Measurements from ENCODE around the gene PNMA6F. TPM values are rescaled to one million over a fixed set of nuclear protein-coding genes. Genes with fewer than 3 reads are reported as not detected.

The PNMA6F gene
- total RNA-seq, 1 experiment from 2014 or later: not detected

- no peaks in the 10 kb centered on the region for H3K9me3 ChIP-seq
- intact Hi-C loops (cut with micrococcal nuclease; ENCODE audit: unreplicated experiment): no loop called here
- H3K27me3 ChIP-seq (replicated peaks; ENCODE audit: control insufficient read depth, insufficient read depth, low read length): no peaks in the 10 kb centered on the region
- H3K4me1 ChIP-seq: no peaks in the 10 kb centered on the region
- H3K27me3 Mint-ChIP-seq (ENCODE audit: insufficient read depth, unreplicated experiment): no peaks in the 10 kb centered on the region
- H3K36me3 ChIP-seq (ENCODE audit: control insufficient read depth, insufficient read depth, low read length): no peaks in the 10 kb centered on the region
- BruUV-seq (replicated peaks): no TSS peak
- TF ChIP-seq CTCF (IDR thresholded peaks at IDR 0.05; ENCODE audit: insufficient read depth in 1 of 2, low read depth in 1 of 2, low read length in 1 of 2, severe bottlenecking in 1 of 2, unreplicated experiment in 1 of 2): no peak
- no peak overlapping the region for H3K4me3 Mint-ChIP-seq (ENCODE audit: unreplicated experiment)
- H3K4me3 ChIP-seq (ENCODE audit: low read depth, low read length): no peak overlapping the region
- no peaks in the 10 kb centered on the region for H3K4me1 Mint-ChIP-seq (ENCODE audit: low read depth, unreplicated experiment)
- no peaks in the 10 kb centered on the region for H3K36me3 Mint-ChIP-seq (ENCODE audit: insufficient read depth, unreplicated experiment)
- DNase-seq: no peak
- peaks cover 15% of the 10 kb centered on the region for H3K9me3 Mint-ChIP-seq (ENCODE audit: unreplicated experiment)
- no peak overlapping the region for H3K27ac Mint-ChIP-seq (ENCODE audit: unreplicated experiment)
- ChIA-PET CTCF (no interaction called here), POLR2A (no interaction called here)
Measured at GRCh38 chrX:153338836-153339235, 17.3 kb upstream of the PNMA6F start.

- intact Hi-C loops (cut with micrococcal nuclease; ENCODE audit: unreplicated experiment): no loop called here
- Mint-ChIP-seq H3K9me3 (ENCODE audit: unreplicated experiment) (peaks cover 12% of the 10 kb centered on the region), H3K36me3 (ENCODE audit: insufficient read depth, unreplicated experiment) (no peaks in the 10 kb centered on the region), H3K27ac (ENCODE audit: unreplicated experiment) (no peak overlapping the region), H3K4me3 (ENCODE audit: unreplicated experiment) (no peak overlapping the region), H3K4me1 (ENCODE audit: low read depth, unreplicated experiment) (no peaks in the 10 kb centered on the region), H3K27me3 (ENCODE audit: insufficient read depth, unreplicated experiment) (no peaks in the 10 kb centered on the region)
- Histone ChIP-seq H3K9me3 (no peaks in the 10 kb centered on the region), H3K4me3 (ENCODE audit: low read depth, low read length) (no peak overlapping the region), H3K27me3 (replicated peaks; ENCODE audit: control insufficient read depth, insufficient read depth, low read length) (no peaks in the 10 kb centered on the region), H3K4me1 (no peaks in the 10 kb centered on the region), H3K36me3 (ENCODE audit: control insufficient read depth, insufficient read depth, low read length) (no peaks in the 10 kb centered on the region)
- DNase-seq: no peak
- no TSS peak for BruUV-seq (replicated peaks)
- ChIA-PET CTCF (no interaction called here), POLR2A (no interaction called here)
- no peak for TF ChIP-seq CTCF (IDR thresholded peaks at IDR 0.05; ENCODE audit: insufficient read depth in 1 of 2, low read depth in 1 of 2, low read length in 1 of 2, severe bottlenecking in 1 of 2, unreplicated experiment in 1 of 2)
Measured at GRCh38 chrX:153336988-153337387, 15.4 kb upstream of the PNMA6F start.

DNA sequence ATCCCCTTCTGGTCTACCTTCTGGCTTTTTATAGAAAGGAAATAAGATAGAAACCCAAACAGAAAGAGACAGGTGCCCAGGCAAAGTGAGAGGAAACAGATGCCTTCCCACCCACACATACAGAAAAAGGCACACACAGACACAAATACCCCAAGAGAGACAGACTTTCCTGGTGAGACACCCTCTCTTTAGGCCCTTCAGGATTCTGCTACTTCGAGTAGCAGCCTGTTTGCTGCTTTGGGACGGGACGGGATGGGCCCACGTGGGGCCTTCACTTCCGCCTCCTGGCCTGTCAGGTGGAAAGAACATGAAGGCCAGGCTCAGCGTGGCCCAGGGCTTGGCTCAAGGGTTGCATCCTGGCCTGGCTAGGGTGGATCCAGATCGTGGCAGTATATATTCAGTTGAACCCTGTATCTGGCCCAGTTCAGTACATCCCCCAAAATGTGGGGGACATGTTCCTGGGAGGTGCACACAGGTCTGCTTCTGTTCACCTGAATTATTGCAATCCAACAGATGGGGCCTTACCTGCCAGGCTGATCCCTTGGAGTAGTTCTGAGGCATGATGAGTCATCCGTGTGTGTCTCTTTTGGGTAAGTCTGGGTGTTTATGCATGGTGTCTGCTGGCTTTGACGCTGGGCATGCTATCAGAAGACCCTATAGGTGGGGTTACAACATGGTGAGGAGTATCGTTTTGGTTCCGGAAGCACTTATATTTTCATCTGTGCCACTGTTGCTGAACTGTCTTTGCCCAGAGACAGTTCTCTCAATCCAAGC lies 14.7 kb upstream of the PNMA6F start:
- no peak for DNase-seq
- H3K36me3 Mint-ChIP-seq (ENCODE audit: insufficient read depth, unreplicated experiment): no peaks in the 10 kb centered on the region
- no peak overlapping the region for H3K4me3 Mint-ChIP-seq (ENCODE audit: unreplicated experiment)
- CTCF ChIA-PET: no interaction called here
- BruUV-seq (replicated peaks): TSS peak; percentile 6
- intact Hi-C loops (cut with micrococcal nuclease; ENCODE audit: unreplicated experiment): no loop called here
- Histone ChIP-seq H3K9me3 (no peaks in the 10 kb centered on the region), H3K36me3 (ENCODE audit: control insufficient read depth, insufficient read depth, low read length) (no peaks in the 10 kb centered on the region), H3K27me3 (replicated peaks; ENCODE audit: control insufficient read depth, insufficient read depth, low read length) (no peaks in the 10 kb centered on the region), H3K4me3 (ENCODE audit: low read depth, low read length) (no peak overlapping the region), H3K4me1 (no peaks in the 10 kb centered on the region)
- H3K27me3 Mint-ChIP-seq (ENCODE audit: insufficient read depth, unreplicated experiment): no peaks in the 10 kb centered on the region
- no peak for TF ChIP-seq CTCF (IDR thresholded peaks at IDR 0.05; ENCODE audit: insufficient read depth in 1 of 2, low read depth in 1 of 2, low read length in 1 of 2, severe bottlenecking in 1 of 2, unreplicated experiment in 1 of 2)
- peaks cover 6% of the 10 kb centered on the region for H3K9me3 Mint-ChIP-seq (ENCODE audit: unreplicated experiment)
- POLR2A ChIA-PET: no interaction called here
- H3K27ac Mint-ChIP-seq (ENCODE audit: unreplicated experiment): no peak overlapping the region
- H3K4me1 Mint-ChIP-seq (ENCODE audit: low read depth, unreplicated experiment): no peaks in the 10 kb centered on the region

All from Caco-2 (cell line).